MCF 10A (cell line): ENCODE data around the gene EFNA1. TPM values are rescaled to one million over a fixed set of nuclear protein-coding genes. Genes with fewer than 3 reads are reported as not detected.

Source experiments
- BruUV-seq: library from RNA; stranded (reverse); fragments of 400-500 nt; replicated peaks from 2 replicates; lab custom pipeline; 2021; lab: Mats Ljungman, UMichigan
- CTCF ChIA-PET: fragments of 300-600 bp; sonication (Branson Sonifier 250); formaldehyde crosslinking; extraction: SDS; loops from one replicate; lab custom pipeline; 2021; ENCODE audit warnings: antibody characterized with exemption, inconsistent platforms; lab: Yijun Ruan, JAX
- POLR2A ChIA-PET: fragments of 300-600, 350-650 bp; sonication (Branson Sonifier 250); formaldehyde crosslinking; extraction: SDS; loops from one replicate; lab custom pipeline; 2020; ENCODE audit warnings: antibody characterized with exemption, inconsistent platforms; lab: Yijun Ruan, JAX
- DNase-seq: peaks from one replicate; pipeline ENCODE4 v3.0.0-alpha.2; 2018; ENCODE audit not compliant: unreplicated experiment
- H3K27ac Mint-ChIP-seq: one replicate; pipeline ENCODE4 v1.8.0; 2022; ENCODE audit warnings: mild to moderate bottlenecking, low read depth, mixed read lengths; ENCODE audit not compliant: unreplicated experiment
- H3K27me3 Mint-ChIP-seq: one replicate; pipeline ENCODE4 v1.8.0; 2022; ENCODE audit warnings: mixed read lengths; ENCODE audit not compliant: insufficient read depth, unreplicated experiment
- H3K36me3 Mint-ChIP-seq: one replicate; pipeline ENCODE4 v1.8.0; 2022; ENCODE audit warnings: mild to moderate bottlenecking, moderate library complexity, mixed read lengths; ENCODE audit not compliant: insufficient read depth, unreplicated experiment
- H3K4me1 Mint-ChIP-seq: one replicate; pipeline ENCODE4 v1.8.0; 2022; ENCODE audit warnings: mixed read lengths; ENCODE audit not compliant: insufficient read depth, unreplicated experiment
- H3K4me3 Mint-ChIP-seq: one replicate; pipeline ENCODE4 v1.8.0; 2022; ENCODE audit warnings: mild to moderate bottlenecking, moderate library complexity, mixed read lengths; ENCODE audit not compliant: unreplicated experiment
- H3K9me3 Mint-ChIP-seq: one replicate; pipeline ENCODE4 v1.8.0; 2022; ENCODE audit warnings: mixed read lengths; ENCODE audit not compliant: unreplicated experiment
- CTCF ChIP-seq: fragments of 200-600 bp; IDR thresholded peaks from one replicate; pipeline ENCODE4 v1.8.0; 2022; ENCODE audit warnings: antibody characterized with exemption, mild to moderate bottlenecking; ENCODE audit not compliant: unreplicated experiment
- intact Hi-C: fragments of 100-400 bp; cut with micrococcal nuclease; formaldehyde crosslinking; loops from 2 replicates; pipeline ENCODE4 v1.14.1; 2022
- total RNA-seq: library from RNA; stranded (reverse); gene quantifications from 2 replicates; pipeline ENCODE4 v1.2.3, GENCODE V29; 2022

EFNA1 gene
- total RNA-seq, 1 experiment from 2014 or later = 38.9 TPM

DNA sequence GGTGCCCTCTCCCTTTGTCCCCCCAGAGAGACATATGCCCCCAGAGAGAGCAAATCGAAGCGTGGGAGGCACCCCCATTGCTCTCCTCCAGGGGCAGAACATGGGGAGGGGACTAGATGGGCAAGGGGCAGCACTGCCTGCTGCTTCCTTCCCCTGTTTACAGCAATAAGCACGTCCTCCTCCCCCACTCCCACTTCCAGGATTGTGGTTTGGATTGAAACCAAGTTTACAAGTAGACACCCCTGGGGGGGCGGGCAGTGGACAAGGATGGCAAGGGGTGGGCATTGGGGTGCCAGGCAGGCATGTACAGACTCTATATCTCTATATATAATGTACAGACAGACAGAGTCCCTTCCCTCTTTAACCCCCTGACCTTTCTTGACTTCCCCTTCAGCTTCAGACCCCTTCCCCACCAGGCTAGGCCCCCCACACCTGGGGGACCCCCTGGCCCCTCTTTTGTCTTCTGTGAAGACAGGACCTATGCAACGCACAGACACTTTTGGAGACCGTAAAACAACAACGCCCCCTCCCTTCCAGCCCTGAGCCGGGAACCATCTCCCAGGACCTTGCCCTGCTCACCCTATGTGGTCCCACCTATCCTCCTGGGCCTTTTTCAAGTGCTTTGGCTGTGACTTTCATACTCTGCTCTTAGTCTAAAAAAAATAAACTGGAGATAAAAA lies 40.7 kb upstream of the EFNA1 start:
- Mint-ChIP-seq H3K27me3 (peaks cover 2% of the 10 kb centered on the region), H3K9me3 (no peaks in the 10 kb centered on the region), H3K4me3 (peak overlapping the region; percentile 100), H3K36me3 (no peaks in the 10 kb centered on the region), H3K27ac (no peak overlapping the region), H3K4me1 (peaks cover 30% of the 10 kb centered on the region)
- POLR2A ChIA-PET = interaction anchor here (3.8 kb wide), 1 partner anchor 41 kb away, joined by 35 read pairs; the partner anchor contains the start of gene EFNA1
- CTCF ChIA-PET = interaction anchor here (0.6 to 5.2 kb wide), 15 partner anchors 9 to 141 kb away, joined by 3 to 78 read pairs (median 10); partner anchors contain the start of genes ADAM15 and KRTCAP2
- DNase-seq = no peak
- no peak for TF ChIP-seq CTCF
- TSS peak; percentile 21 for BruUV-seq
- intact Hi-C loops = no loop called here

- peak; percentile 100 for TF ChIP-seq CTCF
- Mint-ChIP-seq H3K27me3 (peaks cover 17% of the 10 kb centered on the region), H3K9me3 (no peaks in the 10 kb centered on the region), H3K4me1 (peaks cover 26% of the 10 kb centered on the region), H3K27ac (no peak overlapping the region), H3K36me3 (no peaks in the 10 kb centered on the region), H3K4me3 (no peak overlapping the region)
- CTCF ChIA-PET = interaction anchor here (0.6 to 6.8 kb wide), 57 partner anchors 9 to 644 kb away, joined by 3 to 380 read pairs (median 5); partner anchors contain the start of genes ADAM15, DPM3, EFNA1 and KRTCAP2
- intact Hi-C loops = no loop called here
- POLR2A ChIA-PET = interaction anchor here (0.6 to 2.3 kb wide), 13 partner anchors 11 to 607 kb away, joined by 3 to 20 read pairs (median 5); partner anchors contain the start of genes KRTCAP2 and SLC50A1
- peak; percentile 83 for DNase-seq
- no TSS peak for BruUV-seq
Measured at GRCh38 chr1:155091071-155092051, 36.3 kb upstream of the EFNA1 start.

DNA sequence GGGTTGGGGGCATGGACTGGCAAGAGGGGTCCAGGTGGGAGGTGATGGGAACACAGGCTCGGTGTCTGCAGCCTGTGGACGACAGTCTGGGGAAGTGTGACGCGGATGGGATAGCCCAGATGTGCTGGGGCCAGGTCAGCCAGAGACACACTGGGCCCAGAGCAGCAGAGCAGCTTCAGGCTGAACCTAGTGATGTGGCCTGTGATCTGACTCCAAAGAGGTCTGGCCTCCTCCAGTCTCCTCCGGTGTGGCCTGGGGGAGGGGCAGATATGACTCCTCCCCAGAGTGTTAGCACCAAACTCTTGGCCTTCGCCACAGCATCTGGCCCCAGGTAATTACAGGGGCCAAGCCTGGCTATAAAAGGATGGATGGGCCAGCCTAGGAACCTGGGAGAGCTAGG lies 35.5 kb upstream of the EFNA1 start:
- no TSS peak for BruUV-seq
- TF ChIP-seq CTCF = no peak
- intact Hi-C loops = no loop called here
- Mint-ChIP-seq H3K4me3 (no peak overlapping the region), H3K27me3 (peaks cover 17% of the 10 kb centered on the region), H3K36me3 (no peaks in the 10 kb centered on the region), H3K27ac (no peak overlapping the region), H3K9me3 (no peaks in the 10 kb centered on the region), H3K4me1 (peaks cover 26% of the 10 kb centered on the region)
- no peak for DNase-seq
- ChIA-PET POLR2A (interaction anchor here (1.0 to 2.3 kb wide), 8 partner anchors 12 to 80 kb away, joined by 3 to 20 read pairs (median 9); partner anchors contain the start of genes KRTCAP2 and SLC50A1), CTCF (interaction anchor here (0.8 to 6.8 kb wide), 36 partner anchors 8 to 556 kb away, joined by 3 to 380 read pairs (median 8); partner anchors contain the start of genes DPM3, EFNA1, KRTCAP2 and LENEP)
